NOMO-1 treated with DMSO at 0.1 percent for 48 hours (cell line): ENCODE data around the gene COL23A1.

ENCODE experiments used
- DNase-seq: peaks from one replicate; lab custom pipeline; 2025; ENCODE audit not compliant: unreplicated experiment; lab: John Stamatoyannopoulos, UW

The COL23A1 gene

DNA sequence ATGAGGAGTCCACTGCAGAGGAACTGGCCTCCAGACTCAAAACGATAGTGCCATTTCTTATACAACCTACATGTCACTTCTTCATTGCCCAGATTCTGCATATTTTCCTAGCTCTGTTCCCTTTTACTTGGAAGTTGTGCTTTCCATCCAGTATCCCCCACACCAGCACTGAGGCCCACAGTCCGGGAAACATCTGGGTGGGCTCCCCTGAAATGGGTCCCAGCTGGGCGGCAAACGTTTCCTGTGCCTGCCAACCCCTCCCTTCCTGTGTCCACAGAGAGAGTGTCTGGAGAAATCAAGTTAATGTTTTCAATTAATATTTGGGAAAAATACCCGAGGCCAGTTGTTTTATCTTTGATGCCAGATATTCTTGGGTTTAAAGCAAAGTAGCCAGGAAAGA is 111.8 kb downstream of the COL23A1 start:
- no peak for DNase-seq

DNA sequence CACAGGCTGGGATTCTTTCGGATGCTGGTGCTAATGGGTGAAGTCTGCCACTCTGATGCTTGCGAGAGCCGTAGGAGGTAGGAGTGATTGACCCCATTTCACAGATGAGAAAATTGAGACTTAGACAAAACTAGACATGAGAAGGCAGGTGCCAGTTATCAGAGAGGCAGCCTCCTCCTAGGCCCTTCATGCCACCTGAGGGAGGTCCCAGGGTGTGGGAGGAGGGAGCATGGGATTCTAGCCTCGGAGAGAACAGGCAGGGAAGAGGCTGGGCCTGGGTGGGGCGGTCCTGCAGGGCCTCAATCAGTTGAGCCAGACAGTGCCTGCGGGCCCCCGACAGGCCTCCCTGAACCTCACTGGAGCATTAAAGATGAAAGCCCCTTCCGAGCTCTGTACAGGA is 112.4 kb downstream of the COL23A1 start:
- no peak for DNase-seq

DNA sequence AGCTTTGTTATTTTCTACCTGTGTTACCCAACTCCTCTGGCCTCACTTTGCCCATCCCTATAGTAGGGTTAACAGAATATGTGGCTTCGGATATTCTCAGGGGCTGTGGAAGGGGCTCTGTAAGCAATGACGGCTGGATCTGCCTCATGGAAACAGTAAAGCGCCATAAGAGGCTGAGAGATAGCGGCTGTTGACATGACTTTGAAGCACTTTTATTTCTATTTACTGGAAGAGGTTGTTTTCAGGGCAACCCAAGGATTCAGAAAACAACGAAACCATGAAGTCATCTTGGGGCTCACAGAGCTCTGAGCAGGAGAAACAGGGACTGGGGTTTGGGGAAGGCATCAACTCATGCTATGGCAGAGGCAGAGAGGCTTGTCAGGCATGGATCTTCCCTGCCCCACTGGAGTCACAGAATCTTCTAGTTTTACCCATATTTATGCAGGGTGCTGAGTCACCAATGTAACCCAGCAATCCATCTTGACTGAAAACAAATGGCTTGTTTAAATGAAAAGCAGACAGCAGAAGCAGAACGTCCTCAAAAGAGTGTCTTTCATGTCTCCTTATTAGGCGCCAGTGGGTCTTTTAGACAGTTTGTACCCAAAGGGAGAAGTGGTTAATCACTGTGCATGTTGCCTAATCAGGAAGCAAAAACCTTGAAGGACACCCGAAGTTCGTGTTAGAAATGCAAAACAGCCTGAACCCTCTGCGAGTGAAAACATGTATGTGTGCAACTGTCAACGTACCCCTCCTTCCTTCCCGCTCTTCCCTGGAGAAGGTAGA is 113.0 kb downstream of the COL23A1 start:
- peak; percentile 93 for DNase-seq

DNA sequence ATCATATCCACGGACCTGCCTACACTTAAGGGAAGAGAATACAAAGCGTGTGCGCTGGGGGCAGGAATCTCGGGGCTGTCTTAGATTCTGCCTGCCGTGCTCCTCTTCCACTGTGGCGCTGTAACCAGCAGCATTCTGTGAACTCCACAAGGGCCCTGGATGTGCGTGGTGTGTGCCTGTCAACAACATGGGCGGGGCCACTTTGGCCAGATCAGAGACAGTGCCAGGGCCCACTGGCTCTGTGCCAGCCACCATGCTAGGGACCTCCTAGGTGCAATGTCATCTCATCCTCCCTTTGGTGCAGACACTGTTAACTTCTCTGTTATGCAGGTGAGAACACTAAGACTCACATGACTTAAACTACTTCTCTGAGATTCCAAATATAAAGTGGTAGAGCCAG is 113.7 kb downstream of the COL23A1 start:
- no peak for DNase-seq

GRCh38 chr5:178475422-178475821 is 114.8 kb downstream of the COL23A1 start:
- no peak for DNase-seq

- no peak for DNase-seq
Measured at GRCh38 chr5:178474562-178475184, 115.5 kb downstream of the COL23A1 start.

DNA sequence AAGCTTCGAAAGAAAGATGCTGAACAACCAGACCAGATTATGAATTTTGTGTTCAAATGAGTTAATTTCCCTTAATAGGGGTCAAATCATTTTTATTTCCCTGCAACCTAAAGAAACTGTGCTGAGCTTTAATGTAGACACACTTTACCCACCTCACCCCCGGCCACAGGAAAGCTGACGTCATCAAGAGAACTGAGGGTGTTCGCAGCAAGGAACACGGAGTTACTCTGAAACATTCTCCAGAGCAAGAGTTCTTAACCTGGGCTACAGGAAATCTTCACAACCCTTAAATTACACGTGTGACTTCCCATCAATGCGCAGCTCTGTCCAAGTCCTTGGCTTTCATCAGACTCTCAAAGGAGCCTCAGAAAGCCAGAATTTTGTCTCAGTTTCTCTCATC is 116.3 kb downstream of the COL23A1 start:
- DNase-seq: no peak

DNA sequence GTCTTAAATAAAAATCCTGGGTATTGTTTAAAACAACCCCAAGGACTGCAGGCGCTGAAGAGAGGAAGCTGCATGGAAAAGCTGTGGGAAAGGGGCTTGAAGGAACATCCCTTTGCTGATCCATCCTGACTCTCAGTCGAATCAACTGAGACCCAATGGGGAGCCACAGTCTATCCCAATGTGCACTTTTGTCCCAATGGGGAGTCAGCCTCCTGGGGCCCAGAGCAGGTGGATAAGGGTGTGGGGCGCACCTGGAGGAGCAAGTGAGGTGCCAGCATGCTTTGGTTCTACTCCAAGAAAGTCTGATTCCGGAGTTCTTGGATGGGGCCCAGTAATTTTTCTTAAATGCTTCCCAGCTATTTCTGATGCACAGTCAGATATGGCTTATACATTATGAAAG is 118.1 kb downstream of the COL23A1 start:
- DNase-seq: no peak

- no peak for DNase-seq
Measured at GRCh38 chr5:178471711-178472110, 118.5 kb downstream of the COL23A1 start.

DNA sequence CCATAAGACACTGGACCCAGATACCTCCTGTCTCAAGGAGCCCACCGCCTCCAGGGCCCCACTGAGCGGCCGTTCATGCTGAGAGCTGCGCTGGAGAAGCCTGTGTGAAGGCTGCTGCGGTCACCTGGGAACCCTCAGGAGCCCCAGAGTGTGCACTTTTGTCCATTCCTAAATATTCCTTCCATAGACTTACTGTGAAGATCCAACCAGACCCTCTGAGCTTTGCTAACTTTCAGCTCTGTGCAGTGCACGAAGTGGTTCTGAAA is 119.5 kb downstream of the COL23A1 start:
- no peak for DNase-seq

- DNase-seq: no peak
Measured at GRCh38 chr5:178469975-178470759, 120.0 kb downstream of the COL23A1 start.

DNA sequence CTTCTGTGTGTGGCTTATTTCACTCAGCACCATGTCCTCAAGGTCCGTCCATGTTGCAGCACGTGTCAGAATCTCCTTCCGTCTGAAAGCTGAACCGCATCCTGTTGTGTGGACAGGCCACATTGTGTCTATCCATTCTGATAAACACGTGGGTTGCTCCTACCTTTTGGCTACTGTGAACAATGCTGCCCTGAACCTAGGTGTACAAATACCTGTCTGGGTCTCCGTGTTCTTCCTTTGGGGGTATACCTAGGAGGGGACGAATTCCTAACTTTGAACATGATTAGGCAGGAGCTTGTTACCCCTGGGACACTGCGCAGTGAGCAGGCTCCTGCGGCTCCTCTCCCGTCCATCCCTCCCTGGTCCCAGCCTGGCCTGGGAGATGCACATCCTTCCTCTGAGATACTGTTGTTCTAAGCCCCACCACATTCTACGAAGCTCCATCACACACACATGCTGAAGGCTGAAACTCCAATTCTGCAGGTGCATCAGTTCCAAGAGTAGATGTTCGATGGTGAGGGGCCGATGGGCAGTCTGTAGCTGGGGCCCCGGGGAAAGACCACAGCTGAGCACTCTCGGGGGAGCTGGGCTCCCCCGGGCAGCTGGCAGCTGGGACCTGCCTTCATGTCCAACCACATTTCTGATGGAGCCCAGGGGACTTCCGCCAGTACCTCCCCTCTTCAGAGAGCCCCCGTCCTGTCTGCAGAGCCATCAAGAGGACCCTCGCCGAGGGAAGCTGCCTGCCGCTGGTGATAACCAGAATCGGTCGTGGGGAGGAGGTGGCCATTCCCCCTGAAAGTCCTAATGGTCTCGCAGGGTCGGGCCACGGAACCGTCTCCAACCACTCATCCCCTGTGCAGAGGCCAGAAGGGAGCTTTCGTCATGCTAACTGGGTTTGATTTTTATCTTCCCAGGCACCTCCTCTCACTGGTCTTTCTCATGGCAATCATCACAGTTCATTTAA is 120.9 kb downstream of the COL23A1 start:
- no peak for DNase-seq

DNA sequence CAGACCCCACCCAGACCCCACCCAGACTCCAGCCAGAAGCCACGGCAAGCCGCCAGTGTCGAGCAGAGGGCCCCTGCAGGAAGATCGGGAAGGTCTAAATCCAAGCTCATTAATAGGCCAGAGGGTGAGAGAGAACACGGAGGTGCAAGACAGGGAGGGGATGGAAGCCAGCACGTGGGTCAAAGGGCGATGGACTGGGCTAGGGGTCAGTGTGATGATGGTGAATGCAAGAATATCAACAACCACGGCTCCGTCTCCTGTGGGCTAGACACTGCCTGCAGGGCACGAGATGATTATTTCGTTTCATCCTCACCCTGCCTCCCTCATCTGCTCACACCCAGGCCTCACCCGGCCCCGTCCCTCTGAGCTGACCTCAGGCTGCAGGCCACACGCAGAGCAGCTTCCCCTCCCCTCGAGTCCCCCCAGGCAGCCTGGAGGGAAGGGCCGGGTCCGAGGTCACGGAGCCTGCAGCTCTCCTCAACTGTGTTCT is 122.0 kb downstream of the COL23A1 start:
- DNase-seq: no peak

DNA sequence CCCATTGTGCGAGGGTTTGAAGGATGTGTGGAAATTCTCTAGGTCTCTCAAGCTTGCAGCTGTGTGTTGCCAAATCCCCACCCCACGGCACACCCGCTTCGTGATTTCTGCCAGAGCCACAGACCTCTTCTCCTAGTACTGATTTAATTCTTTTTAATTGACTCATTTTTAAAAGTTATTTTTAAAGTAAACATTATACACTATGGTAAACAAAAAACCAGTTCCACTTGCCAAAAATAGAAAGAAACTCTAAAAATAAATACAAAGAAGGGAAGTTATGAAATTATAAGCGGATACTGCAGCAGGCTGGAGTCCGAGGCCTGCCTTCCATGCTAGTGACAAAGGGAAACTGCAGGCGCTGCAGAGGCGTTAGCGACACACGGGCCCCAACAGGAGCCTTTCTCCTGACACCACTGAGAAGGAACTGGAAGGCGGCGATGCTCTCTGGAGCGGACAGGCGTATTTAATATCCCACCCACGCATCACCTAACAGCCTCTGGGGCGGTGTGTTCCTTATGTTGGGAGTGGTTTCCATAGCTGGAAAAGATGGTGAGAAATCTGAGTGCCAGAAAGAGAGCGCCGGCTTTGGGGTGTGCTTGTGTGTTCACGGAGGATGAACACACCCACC is 122.5 kb downstream of the COL23A1 start:
- peak; percentile 91 for DNase-seq

DNA sequence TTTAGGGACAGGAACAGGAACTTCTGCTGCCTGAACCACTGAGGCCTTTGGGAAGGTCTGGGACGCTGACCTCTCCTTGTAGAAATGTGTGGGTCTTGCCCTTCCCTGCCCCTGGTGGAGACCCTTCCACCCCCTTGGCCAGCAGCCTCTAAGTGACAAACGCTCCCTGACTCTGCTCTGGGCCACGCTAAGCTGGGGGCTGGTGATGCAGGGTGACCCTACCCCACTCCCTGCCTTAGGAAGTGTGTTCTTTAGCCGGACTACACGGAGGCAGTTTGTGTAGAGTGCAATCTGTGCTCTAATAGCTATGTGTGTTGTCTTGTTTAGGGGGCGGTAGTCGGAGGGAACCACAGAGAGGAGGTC is 123.0 kb downstream of the COL23A1 start:
- no peak for DNase-seq

GRCh38 chr5:178466342-178466741 is 123.9 kb downstream of the COL23A1 start:
- no peak for DNase-seq

DNA sequence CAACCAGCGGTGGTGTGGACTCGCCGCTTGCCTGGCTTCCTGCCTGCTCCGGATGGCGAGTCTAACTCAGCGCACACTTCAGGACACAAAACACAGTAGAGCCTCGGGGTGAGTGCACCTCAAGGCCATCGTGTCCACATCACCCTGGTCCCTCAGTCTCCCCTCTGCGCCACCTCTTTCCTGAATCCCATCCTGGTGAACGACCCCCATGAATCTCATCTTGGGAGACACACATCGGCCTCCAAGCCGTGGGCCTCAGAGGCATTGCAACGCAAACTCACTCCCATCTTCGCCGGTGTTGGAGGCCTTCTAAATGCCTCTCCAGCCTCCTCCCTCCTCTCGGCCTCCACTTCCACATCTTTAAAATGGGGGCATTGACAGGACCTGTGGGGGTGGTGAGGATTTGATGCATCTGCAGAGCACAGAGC is 124.3 kb downstream of the COL23A1 start:
- no peak for DNase-seq

GRCh38 chr5:178465228-178465860 is 124.8 kb downstream of the COL23A1 start:
- no peak for DNase-seq

- no peak for DNase-seq
Measured at GRCh38 chr5:178464431-178465048, 125.7 kb downstream of the COL23A1 start.
